Measurements from ENCODE around the gene RNF10.
"Not testable (repeated sequence)": the region's sequence is repeated elsewhere in the genome, so short reads cannot be mapped to it uniquely, and the experiment has no call there.

Gene RNF10

GRCh38 chr12:120534203-120534702 lies at the start of gene RNF10:
TSS of gene RNF10 (plus strand) at chr12:120534356. CDS start at chr12:120534812, 456 bp downstream.
- DNase-seq, result peak; percentile 66

GRCh38 chr12:120485961-120486881 lies 47.9 kb upstream of the RNF10 start:
- DNase-seq, result no peak

GRCh38 chr12:120487552-120487951 lies 46.6 kb upstream of the RNF10 start:
- not testable (repeated sequence) for DNase-seq

GRCh38 chr12:120488057-120488640 lies 46.0 kb upstream of the RNF10 start:
- DNase-seq, result no peak

- DNase-seq, result no peak
Measured at GRCh38 chr12:120489018-120489417, 45.1 kb upstream of the RNF10 start.

DNA sequence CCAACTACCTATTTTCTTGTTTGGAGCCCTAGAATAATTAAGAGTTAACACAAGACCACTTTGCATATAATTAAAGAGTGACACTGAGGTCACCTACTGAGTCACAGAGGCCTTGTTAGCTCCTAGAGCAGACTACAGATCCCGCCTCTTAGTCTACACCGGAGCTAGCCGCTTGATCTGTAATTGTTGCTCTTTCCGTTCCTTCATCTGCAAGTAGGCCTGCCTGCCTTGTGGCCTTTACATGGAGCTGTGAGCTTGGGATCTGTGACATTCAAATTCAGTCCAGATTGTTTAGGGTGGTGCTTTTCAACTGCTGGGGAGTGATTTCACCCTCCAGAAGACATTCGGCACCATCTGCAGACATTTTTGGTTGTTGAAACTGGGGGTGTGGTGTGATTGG lies 43.8 kb upstream of the RNF10 start:
- DNase-seq, result no peak

DNA sequence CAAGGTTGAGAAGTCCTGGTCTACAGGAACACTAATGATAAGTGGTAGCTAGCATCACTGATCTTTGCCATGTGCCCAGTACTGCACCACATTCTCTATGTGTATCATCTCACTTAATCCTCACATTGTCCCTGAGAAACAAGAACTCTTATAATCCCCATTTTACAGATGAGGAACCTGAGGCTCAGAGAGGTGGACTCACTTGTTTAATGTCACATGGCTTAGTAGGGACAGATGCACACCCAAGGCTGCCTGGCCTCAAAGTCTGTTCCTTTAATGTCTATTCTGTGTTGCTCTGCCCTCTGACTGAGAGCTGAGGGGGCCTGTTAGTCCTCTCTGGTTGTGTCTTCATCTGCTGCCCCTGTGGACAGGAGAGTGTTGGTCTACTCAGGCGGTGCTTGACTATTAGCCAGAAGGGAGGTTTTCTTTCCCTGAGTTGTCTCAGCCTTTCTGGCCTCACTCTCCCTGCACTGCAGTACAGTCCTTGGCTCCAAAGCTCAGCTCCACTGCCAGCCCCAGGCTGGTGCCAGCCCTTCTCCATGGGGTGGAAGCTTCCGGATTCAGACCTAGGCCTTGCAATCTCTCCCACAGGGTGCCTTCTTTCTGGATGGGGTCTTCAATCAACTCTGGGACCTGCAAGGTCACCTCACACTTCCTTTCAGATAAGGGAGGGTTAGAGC lies 43.2 kb upstream of the RNF10 start:
- DNase-seq, result no peak

GRCh38 chr12:120495186-120495730 lies 38.9 kb upstream of the RNF10 start:
- peak; percentile 4 for DNase-seq

GRCh38 chr12:120495731-120496412 lies 38.3 kb upstream of the RNF10 start, which contains the start of gene DYNLL1:
TSS of gene DYNLL1 (plus strand) at chr12:120496113. CDS start at chr12:120496422, 309 bp downstream.
- peak; percentile 97 for DNase-seq

DNA sequence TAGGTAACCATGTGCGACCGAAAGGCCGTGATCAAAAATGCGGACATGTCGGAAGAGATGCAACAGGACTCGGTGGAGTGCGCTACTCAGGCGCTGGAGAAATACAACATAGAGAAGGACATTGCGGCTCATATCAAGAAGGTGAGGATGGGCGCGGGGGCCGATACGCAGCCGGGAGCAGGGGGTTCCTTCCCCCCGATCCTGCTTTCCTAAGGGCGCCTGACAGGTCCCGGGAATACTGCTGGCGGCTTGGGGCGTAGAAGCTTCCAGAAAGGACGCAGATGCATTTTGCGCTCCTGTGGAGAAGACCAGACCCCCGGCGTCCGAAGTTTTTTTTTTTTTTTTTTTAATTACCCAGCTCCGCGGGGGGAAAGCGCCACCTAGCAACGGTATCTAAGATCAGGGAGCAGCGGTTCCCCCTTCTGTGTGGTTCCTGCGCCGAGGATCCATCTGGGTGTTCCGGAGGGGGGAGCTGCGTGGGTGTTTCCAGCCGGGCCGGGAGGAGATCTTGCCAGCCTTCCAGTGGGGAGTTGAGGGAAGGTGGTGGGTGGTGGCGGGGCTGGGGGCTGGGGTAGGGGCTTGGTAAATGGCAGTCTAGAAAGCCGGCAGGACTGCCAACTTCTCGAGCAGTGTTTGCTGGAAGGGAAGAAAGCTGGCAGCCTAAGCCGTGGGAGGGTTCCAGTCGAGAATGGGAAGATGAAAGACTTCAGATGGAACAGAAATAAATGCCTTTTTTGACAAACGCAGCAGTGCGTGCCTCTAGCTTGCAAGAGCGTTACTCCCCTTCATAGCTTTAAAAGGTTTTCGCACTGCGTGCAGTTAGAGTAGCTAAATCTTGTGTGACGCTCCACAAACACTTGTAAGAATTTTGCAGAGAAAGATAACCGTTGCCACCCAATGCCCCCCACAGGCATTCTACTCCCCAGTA lies 37.5 kb upstream of the RNF10 start:
- DNase-seq, result peak; percentile 33

DNA sequence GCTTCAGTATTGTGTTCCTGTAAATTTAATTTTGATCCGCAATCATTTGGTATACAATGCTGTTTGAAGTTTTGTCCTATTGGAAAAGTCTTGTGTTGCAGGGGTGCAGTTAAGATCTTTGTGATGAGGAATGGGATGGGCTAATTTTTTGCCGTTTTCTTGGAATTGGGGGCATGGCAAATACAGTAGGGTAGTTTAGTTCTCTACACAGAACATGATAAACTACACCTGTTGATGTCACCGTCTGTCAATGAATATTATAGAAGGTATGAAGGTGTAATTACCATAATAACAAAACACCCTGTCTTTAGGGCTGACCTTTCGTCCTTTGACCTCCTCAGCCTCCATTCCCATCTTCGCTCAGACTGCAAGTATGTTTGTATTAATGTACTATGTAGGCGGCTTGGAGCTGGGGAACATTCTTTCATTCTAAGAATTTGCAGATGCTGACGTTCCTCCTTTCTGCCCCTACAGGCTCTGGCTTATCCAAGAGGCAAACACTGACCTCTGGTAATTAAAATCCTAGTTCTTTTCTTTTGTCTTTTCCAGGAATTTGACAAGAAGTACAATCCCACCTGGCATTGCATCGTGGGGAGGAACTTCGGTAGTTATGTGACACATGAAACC lies 36.5 kb upstream of the RNF10 start:
- DNase-seq, result no peak

DNA sequence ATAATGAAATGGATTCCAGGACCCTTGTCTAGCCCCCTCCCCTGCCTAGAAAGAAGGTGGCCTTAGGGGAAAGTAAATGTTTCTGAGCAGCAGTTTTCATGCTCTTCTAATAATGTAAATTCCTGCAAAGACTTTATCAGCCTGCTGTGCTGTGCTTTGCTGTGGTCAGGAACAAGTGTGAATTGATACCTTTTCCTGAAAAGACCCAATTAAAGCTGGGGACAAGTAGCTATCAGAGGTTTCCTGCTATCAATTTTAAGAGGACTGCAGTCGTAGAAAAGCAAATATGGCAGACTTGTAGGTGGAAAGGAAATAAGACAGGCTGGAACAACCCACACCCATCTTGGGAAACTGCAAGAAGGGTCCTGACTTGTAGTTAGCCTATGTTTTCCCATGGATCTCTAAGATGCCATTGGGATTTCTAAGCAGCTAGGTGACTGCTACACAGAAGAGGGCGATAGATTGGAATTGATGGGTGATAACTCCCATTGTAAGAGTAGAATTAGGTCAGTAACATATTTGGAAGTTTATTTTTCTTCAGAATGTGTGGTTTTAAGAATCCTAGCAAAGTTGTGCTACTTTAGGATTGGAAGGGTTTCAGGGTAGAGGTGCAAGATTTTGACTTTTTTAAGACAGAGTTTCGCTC lies 35.2 kb upstream of the RNF10 start:
- DNase-seq, result no peak

- no peak for DNase-seq
Measured at GRCh38 chr12:120500581-120500980, 33.6 kb upstream of the RNF10 start.

DNA sequence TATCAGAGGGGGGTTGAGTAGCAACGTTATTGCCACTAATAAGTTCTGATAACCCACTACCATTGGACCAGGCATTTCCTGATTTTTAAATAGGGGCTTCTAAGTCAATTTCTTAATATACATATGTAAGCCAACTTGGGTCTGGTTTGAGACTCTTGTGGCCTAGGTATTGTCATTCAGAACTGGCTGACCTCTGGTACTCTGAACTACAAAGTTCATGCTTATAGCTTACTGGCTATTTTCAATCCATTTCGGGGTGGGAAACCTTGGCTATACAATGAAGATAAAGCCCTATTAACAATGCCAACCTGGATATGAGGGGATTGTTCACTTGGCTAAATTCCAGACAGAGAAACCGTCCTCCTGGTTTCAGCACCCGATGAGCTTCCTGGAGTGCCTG lies 29.6 kb upstream of the RNF10 start:
- DNase-seq, result no peak

DNA sequence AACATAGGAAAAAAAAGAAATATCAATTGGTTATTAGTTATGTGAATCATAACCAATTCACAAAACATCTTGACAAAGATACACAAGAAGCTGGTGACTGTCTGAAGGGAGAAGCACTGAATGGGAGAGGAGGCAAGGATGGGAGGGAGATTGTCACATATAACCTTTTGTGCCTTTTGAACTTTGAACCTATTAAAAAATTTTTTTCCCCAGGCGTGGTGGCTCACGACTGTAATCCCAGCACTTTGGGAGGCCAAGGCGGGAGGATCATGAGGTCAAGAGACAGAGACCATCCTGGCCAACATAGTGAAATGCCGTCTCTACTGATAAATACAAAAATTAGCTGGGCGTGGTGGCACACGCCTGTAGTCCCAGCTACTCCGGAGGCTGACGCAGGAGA lies 25.6 kb upstream of the RNF10 start:
- DNase-seq, result no peak

DNA sequence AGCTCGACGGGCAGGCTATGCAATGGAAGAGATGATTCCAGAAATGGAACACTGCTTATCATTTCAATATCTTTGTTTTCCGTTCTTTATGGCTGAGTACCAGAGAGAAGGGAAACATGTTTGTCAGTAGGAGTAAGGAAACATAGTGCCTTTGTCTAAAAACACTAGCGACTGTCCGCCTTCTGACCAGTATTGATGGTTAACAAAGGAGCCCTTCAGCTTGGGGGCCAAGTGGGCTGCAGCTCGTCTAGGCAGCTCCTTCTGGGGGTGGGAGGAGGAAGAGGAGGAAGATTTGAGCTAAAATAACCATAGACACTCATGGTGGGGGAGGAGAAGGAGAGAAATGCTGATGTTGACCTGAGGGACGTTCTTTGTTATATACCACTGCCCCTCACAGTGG lies 20.2 kb upstream of the RNF10 start:
- DNase-seq, result no peak

GRCh38 chr12:120515496-120515895 lies 18.7 kb upstream of the RNF10 start:
- DNase-seq, result no peak

DNA sequence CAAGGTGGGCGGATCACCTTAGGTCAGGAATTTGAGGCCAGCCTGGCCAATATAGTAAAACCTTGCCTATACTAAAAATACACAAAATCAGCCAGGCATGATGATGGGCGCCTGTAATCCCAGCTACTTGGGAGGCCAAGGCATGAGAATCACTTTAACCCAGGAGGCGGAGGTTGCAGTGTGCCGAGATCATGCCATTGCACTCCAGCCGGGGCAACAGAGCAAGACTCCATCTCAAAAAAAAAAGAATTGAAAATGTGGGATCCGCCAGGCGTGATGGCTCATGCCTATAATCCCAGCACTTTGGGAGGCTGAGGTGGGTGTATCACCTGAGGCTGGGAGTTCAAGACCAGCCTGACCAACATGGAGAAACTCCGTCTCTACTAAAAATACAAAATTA lies 14.8 kb upstream of the RNF10 start:
- DNase-seq, result not testable (repeated sequence)

DNA sequence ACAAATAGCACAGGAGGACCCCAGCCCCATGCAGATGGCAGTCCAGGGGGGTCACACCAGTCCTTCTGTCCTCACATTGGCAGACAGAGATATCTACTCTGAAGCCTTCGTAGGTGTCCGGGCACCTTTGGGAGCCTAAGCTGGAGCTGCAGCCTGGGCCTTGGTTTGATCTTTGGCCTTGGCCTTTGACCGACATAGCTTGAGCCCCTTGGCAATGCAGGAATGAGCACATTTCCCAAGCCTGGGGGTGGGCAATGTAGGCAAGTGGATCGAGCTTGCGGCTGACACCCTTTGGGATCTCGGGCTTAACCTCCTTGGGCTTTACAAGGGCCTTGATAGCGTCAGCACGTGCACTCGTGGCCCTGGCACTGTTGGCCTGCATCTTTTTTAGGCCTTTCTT lies 11.6 kb upstream of the RNF10 start:
- no peak for DNase-seq

- peak; percentile 84 for DNase-seq
Measured at GRCh38 chr12:120528861-120529525, 5.2 kb upstream of the RNF10 start, which contains the start of gene COQ5. TSS of gene COQ5 (minus strand) at chr12:120529158. CDS start at chr12:120529141, 17 bp downstream.

Data from stimulated activated CD4-positive, alpha-beta T cell treated with anti-CD3 and anti-CD28 coated beads, Interleukin-1b, Interleukin-23, amount 100 ng/mL, for 48 hours (primary cell).